Measurements from ENCODE around the gene CAMK2D.

The CAMK2D gene

DNA sequence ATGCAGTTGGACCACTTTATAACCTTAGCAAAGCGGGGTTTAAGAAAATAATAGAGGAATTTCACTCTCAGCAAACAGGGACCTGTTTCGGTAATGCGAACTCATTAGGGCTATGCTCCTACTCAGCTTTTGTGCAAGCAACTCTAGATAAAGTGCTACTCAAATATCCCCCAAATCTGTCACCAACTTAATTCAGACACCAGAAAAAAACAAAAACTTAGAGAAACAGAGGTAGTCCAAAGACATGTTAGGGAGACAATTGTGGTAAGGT lies 123.0 kb downstream of the CAMK2D start:
- H3K4me1 ChIP-seq (ENCODE audit: control insufficient read depth, insufficient read depth, low read length), result peaks cover 23% of the 10 kb centered on the region
- no peaks in the 10 kb centered on the region for H3K36me3 ChIP-seq (ENCODE audit: control insufficient read depth, insufficient read depth, low read length)
- no peaks in the 10 kb centered on the region for H3K27me3 ChIP-seq (ENCODE audit: control insufficient read depth, insufficient read depth, low read length)

DNA sequence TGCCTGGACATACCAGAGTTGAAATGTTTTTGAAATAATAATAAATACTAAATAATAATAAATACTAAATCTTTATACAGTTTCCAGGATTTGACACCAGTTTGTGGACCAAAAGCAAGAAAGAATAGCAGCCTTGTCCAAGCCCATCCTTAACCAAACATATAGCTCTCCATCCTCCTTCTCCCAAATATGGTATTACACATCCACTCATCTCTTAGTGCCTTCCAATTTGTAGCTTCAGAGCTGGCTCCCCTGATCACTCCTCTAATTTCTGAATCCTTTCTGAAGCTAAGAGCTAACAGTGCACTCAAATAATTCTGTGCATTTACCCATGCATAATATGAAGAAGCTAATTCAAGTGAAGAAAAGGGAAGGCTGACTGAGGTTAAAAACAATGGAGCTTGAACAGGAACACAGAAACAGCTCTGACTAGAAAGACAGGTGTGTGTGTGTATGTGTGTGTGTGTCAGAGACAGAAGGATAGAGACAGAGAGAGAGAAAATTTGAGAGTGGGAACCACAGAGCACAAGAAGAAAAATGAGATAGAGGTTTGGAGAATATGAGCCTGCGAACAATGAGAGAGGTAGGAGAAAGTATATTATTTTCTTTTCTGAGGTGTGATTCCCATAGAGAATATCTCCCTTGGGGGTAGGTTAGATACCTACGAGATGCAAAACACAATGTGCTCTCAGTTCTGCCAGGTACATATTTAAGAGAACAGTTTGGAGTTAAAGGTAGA lies 123.5 kb downstream of the CAMK2D start:
- peaks cover 23% of the 10 kb centered on the region for H3K4me1 ChIP-seq (ENCODE audit: control insufficient read depth, insufficient read depth, low read length)

More for the DNA sequence above, 123.0 kb downstream of the CAMK2D start:
- H3K27ac ChIP-seq (ENCODE audit: low read depth, low read length), result no peak overlapping the region
- no peak overlapping the region for H3K4me3 ChIP-seq (ENCODE audit: low read depth, low read length)
- no peak overlapping the region for H3K9ac ChIP-seq (ENCODE audit: low read length)
- no peaks in the 10 kb centered on the region for H3K9me3 ChIP-seq (ENCODE audit: control insufficient read depth, insufficient read depth, low read depth, low read length)

DNA sequence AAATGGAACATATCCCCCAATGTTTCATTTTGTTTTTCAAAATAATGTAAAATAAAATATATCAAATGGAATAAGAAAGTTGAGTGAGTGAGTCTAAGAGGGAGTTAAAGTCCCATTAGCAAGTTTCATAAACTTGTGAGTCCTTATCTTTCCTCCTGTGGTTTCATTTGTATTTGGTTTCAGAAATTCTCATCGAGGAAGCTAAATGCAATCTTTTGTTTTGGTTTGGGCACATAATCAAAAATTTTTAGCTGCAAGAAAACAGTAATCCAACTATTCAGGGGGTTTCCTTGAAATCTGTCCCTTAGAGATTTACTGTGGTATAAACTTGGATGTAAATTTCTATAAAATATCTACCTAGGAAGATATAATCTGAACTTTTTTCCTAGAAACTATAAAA lies 124.2 kb downstream of the CAMK2D start:
- no peak overlapping the region for H3K4me3 ChIP-seq (ENCODE audit: low read depth, low read length)
- no peak overlapping the region for H3K9ac ChIP-seq (ENCODE audit: low read length)
- H3K27ac ChIP-seq (ENCODE audit: low read depth, low read length), result no peak overlapping the region
- no peaks in the 10 kb centered on the region for H3K36me3 ChIP-seq (ENCODE audit: control insufficient read depth, insufficient read depth, low read length)
- H3K27me3 ChIP-seq (ENCODE audit: control insufficient read depth, insufficient read depth, low read length), result no peaks in the 10 kb centered on the region
- no peaks in the 10 kb centered on the region for H3K9me3 ChIP-seq (ENCODE audit: control insufficient read depth, insufficient read depth, low read depth, low read length)
- peaks cover 23% of the 10 kb centered on the region for H3K4me1 ChIP-seq (ENCODE audit: control insufficient read depth, insufficient read depth, low read length)

More for the DNA sequence above, 123.5 kb downstream of the CAMK2D start:
- Histone ChIP-seq H3K27ac (ENCODE audit: low read depth, low read length) (no peak overlapping the region), H3K27me3 (ENCODE audit: control insufficient read depth, insufficient read depth, low read length) (no peaks in the 10 kb centered on the region), H3K4me3 (ENCODE audit: low read depth, low read length) (no peak overlapping the region), H3K9ac (ENCODE audit: low read length) (no peak overlapping the region), H3K36me3 (ENCODE audit: control insufficient read depth, insufficient read depth, low read length) (no peaks in the 10 kb centered on the region), H3K9me3 (ENCODE audit: control insufficient read depth, insufficient read depth, low read depth, low read length) (no peaks in the 10 kb centered on the region)

- Histone ChIP-seq H3K36me3 (ENCODE audit: control insufficient read depth, insufficient read depth, low read length) (no peaks in the 10 kb centered on the region), H3K4me1 (ENCODE audit: control insufficient read depth, insufficient read depth, low read length) (peaks cover 23% of the 10 kb centered on the region), H3K27ac (ENCODE audit: low read depth, low read length) (no peak overlapping the region), H3K4me3 (ENCODE audit: low read depth, low read length) (no peak overlapping the region), H3K27me3 (ENCODE audit: control insufficient read depth, insufficient read depth, low read length) (no peaks in the 10 kb centered on the region), H3K9ac (ENCODE audit: low read length) (no peak overlapping the region), H3K9me3 (ENCODE audit: control insufficient read depth, insufficient read depth, low read depth, low read length) (no peaks in the 10 kb centered on the region)
Observed at GRCh38 chr4:113636877-113637276, 124.7 kb downstream of the CAMK2D start.

GRCh38 chr4:113636438-113636818 lies 125.1 kb downstream of the CAMK2D start:
- H3K9me3 ChIP-seq (ENCODE audit: control insufficient read depth, insufficient read depth, low read depth, low read length), result no peaks in the 10 kb centered on the region
- H3K9ac ChIP-seq (ENCODE audit: low read length), result no peak overlapping the region
- no peak overlapping the region for H3K4me3 ChIP-seq (ENCODE audit: low read depth, low read length)
- no peak overlapping the region for H3K27ac ChIP-seq (ENCODE audit: low read depth, low read length)
- peaks cover 23% of the 10 kb centered on the region for H3K4me1 ChIP-seq (ENCODE audit: control insufficient read depth, insufficient read depth, low read length)
- H3K27me3 ChIP-seq (ENCODE audit: control insufficient read depth, insufficient read depth, low read length), result no peaks in the 10 kb centered on the region
- no peaks in the 10 kb centered on the region for H3K36me3 ChIP-seq (ENCODE audit: control insufficient read depth, insufficient read depth, low read length)

DNA sequence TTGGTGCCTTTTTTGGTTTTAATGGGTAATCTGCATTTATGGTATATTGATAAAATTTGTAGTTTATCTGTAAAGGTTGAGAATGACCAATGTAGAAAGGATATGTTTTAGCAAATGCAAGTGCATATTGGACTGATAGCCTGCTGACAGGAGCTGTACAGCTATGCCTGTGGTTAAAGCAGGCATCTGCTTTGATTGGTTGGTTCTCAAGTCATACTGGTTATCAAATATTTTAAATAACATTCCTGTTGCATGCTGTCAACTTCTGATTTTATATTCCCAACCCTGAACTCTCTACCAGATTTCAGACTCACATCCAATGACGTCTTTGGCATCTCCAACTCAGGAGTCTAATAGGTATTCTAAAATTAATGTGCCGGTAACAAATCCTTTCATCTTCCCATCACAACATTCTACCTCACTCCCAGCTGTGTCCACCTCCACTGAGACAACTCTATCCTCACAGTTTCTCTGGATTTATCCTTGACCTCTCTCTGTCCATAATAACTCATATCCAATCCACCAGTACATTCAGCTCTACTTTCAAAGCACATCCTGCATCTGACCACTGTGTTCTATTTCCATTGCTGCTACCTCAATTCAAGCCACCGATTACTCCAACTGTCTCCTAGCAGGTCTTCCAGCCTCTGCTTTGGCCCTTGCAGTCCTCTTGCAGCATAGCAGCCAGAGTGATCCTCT lies 125.7 kb downstream of the CAMK2D start:
- Histone ChIP-seq H3K9ac (ENCODE audit: low read length) (no peak overlapping the region), H3K27me3 (ENCODE audit: control insufficient read depth, insufficient read depth, low read length) (no peaks in the 10 kb centered on the region), H3K27ac (ENCODE audit: low read depth, low read length) (no peak overlapping the region), H3K4me3 (ENCODE audit: low read depth, low read length) (no peak overlapping the region), H3K4me1 (ENCODE audit: control insufficient read depth, insufficient read depth, low read length) (peaks cover 18% of the 10 kb centered on the region), H3K9me3 (ENCODE audit: control insufficient read depth, insufficient read depth, low read depth, low read length) (no peaks in the 10 kb centered on the region), H3K36me3 (ENCODE audit: control insufficient read depth, insufficient read depth, low read length) (no peaks in the 10 kb centered on the region)

GRCh38 chr4:113634081-113634969 lies 127.2 kb downstream of the CAMK2D start:
- H3K9me3 ChIP-seq (ENCODE audit: control insufficient read depth, insufficient read depth, low read depth, low read length), result no peaks in the 10 kb centered on the region
- no peak overlapping the region for H3K4me3 ChIP-seq (ENCODE audit: low read depth, low read length)
- peaks cover 6% of the 10 kb centered on the region; the same call in 1 of the 2 replicates for H3K4me1 ChIP-seq (ENCODE audit: control insufficient read depth, insufficient read depth, low read length)
- no peaks in the 10 kb centered on the region for H3K36me3 ChIP-seq (ENCODE audit: control insufficient read depth, insufficient read depth, low read length)
- no peaks in the 10 kb centered on the region for H3K27me3 ChIP-seq (ENCODE audit: control insufficient read depth, insufficient read depth, low read length)
- no peak overlapping the region for H3K27ac ChIP-seq (ENCODE audit: low read depth, low read length)
- no peak overlapping the region for H3K9ac ChIP-seq (ENCODE audit: low read length)

DNA sequence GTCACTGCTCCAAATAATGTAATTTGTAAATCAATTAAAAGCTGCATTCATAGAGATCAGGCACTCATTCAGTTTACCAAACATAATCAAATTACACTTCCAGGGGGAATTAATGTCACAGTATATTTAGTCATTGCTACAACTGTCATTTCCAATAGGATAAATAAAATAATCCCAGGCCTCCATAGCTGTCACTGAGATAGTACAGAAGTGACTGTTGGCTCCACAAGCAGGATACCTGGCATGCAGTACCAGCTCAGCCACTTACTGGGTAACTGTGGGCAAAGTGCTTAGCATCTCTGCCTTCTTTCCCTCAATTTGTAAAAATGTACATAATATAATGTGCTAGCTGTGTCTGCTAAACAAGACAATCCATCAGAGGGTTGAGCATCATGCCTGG lies 128.1 kb downstream of the CAMK2D start:
- Histone ChIP-seq H3K27ac (ENCODE audit: low read depth, low read length) (no peak overlapping the region), H3K9me3 (ENCODE audit: control insufficient read depth, insufficient read depth, low read depth, low read length) (no peaks in the 10 kb centered on the region), H3K27me3 (ENCODE audit: control insufficient read depth, insufficient read depth, low read length) (no peaks in the 10 kb centered on the region), H3K4me3 (ENCODE audit: low read depth, low read length) (no peak overlapping the region), H3K9ac (ENCODE audit: low read length) (no peak overlapping the region), H3K36me3 (ENCODE audit: control insufficient read depth, insufficient read depth, low read length) (no peaks in the 10 kb centered on the region), H3K4me1 (ENCODE audit: control insufficient read depth, insufficient read depth, low read length) (peaks cover 5% of the 10 kb centered on the region; the same call in 1 of the 2 replicates)

GRCh38 chr4:113628711-113629110 lies 132.8 kb downstream of the CAMK2D start:
- Histone ChIP-seq H3K27me3 (ENCODE audit: control insufficient read depth, insufficient read depth, low read length) (no peaks in the 10 kb centered on the region), H3K4me1 (ENCODE audit: control insufficient read depth, insufficient read depth, low read length) (no peaks in the 10 kb centered on the region), H3K27ac (ENCODE audit: low read depth, low read length) (no peak overlapping the region), H3K9ac (ENCODE audit: low read length) (no peak overlapping the region), H3K36me3 (ENCODE audit: control insufficient read depth, insufficient read depth, low read length) (no peaks in the 10 kb centered on the region), H3K9me3 (ENCODE audit: control insufficient read depth, insufficient read depth, low read depth, low read length) (no peaks in the 10 kb centered on the region), H3K4me3 (ENCODE audit: low read depth, low read length) (no peak overlapping the region)

DNA sequence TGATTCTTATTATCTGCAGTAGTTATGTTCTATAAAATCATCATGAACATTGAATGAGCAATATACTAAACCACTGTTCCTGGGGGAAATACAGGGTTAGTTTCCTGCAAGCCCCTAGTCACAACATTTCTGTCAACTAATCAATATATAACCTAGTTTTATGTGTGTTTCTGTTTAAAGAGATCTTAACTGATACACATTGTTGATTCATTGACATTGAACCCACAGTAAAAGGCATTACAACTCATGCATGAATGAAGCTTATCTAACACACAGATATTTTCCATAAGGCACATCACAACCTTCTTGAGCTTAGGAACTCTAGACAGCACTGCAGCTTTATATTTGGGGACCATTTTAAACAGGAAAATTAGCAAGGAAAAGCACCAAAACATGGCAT lies 134.2 kb downstream of the CAMK2D start:
- H3K9me3 ChIP-seq (ENCODE audit: control insufficient read depth, insufficient read depth, low read depth, low read length), result no peaks in the 10 kb centered on the region
- no peak overlapping the region for H3K4me3 ChIP-seq (ENCODE audit: low read depth, low read length)
- no peaks in the 10 kb centered on the region for H3K27me3 ChIP-seq (ENCODE audit: control insufficient read depth, insufficient read depth, low read length)
- H3K27ac ChIP-seq (ENCODE audit: low read depth, low read length), result no peak overlapping the region
- no peak overlapping the region for H3K9ac ChIP-seq (ENCODE audit: low read length)
- H3K4me1 ChIP-seq (ENCODE audit: control insufficient read depth, insufficient read depth, low read length), result no peaks in the 10 kb centered on the region
- no peaks in the 10 kb centered on the region for H3K36me3 ChIP-seq (ENCODE audit: control insufficient read depth, insufficient read depth, low read length)

DNA sequence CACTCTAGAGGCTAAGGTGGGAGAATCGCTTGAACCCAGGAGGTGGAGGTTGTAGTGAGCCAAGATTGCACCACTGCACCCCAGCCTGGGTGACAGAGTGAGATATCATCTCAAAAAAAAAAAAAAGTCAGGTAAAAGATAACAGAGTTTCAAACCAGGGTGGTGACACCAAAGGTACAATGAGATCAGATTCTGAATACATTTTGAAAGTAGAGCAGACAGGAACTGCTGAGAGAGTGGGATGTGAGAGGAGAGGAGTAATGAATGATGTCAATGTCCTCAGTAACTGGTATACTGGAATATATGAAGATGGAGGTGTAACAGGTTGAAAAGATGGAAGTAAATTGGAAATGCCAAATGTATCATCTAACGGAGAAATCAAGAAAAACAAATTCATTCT lies 135.6 kb downstream of the CAMK2D start:
- no peak overlapping the region for H3K9ac ChIP-seq (ENCODE audit: low read length)
- H3K27ac ChIP-seq (ENCODE audit: low read depth, low read length), result no peak overlapping the region

More for the DNA sequence above, 135.6 kb downstream of the CAMK2D start:
- no peak overlapping the region for H3K4me3 ChIP-seq (ENCODE audit: low read depth, low read length)
- no peaks in the 10 kb centered on the region for H3K4me1 ChIP-seq (ENCODE audit: control insufficient read depth, insufficient read depth, low read length)
- no peaks in the 10 kb centered on the region for H3K36me3 ChIP-seq (ENCODE audit: control insufficient read depth, insufficient read depth, low read length)
- H3K27me3 ChIP-seq (ENCODE audit: control insufficient read depth, insufficient read depth, low read length), result no peaks in the 10 kb centered on the region
- no peaks in the 10 kb centered on the region for H3K9me3 ChIP-seq (ENCODE audit: control insufficient read depth, insufficient read depth, low read depth, low read length)
